GM18520 (cell line): ENCODE measurements around the gene CCDC117.
"Not testable (repeated sequence)": the region's sequence is repeated elsewhere in the genome, so short reads cannot be mapped to it uniquely, and the experiment has no call there.

Experiments
- ATAC-seq: cut with Tn5 transposase; IDR thresholded peaks from one replicate; pipeline ENCODE4 v1.9.1; 2021; ENCODE audit not compliant: unreplicated experiment

The CCDC117 gene, protein sequence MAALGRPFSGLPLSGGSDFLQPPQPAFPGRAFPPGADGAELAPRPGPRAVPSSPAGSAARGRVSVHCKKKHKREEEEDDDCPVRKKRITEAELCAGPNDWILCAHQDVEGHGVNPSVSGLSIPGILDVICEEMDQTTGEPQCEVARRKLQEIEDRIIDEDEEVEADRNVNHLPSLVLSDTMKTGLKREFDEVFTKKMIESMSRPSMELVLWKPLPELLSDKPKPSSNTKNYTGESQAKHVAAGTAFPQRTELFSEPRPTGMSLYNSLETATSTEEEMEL

DNA sequence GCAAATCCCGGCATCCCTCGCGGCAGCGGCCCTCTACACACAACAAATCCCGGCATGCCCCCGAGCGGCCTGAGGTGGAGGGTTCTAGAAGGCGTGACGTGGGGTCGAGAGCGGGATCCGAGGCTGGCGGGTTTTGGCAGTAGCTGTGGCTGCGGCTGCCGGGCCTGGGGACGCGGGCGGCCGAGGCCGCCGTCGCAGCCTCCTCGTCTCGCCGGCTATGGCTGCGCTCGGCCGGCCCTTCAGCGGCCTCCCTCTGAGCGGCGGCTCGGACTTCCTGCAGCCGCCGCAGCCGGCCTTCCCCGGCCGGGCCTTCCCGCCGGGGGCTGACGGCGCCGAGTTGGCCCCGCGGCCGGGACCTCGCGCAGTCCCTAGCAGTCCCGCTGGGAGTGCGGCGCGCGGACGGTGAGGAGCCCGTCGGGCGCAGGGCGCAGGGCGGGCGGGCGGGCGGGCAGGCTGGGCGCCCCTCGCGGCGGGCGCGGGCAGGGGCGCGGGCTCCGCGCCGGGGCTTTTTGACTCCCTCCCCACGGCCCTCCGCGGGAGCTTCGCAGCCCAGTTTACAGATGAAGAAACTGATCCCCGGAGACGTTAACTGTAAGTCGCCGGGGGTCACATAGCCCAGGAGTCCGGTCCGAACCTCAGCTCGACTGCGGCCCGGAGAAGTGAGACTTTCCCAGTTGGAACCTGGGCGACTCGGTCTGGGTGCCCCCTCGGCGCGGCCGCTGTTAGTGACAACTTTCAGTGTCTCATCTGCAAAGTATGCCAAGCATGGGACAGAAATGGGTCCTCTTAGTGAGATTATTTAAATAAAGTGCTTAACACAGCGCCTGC lies at the start of gene CCDC117:
Gene CCDC117, plus strand, starts transcription at position 63 of the 828 bp plus-strand sequence. Its CDS starts 155 bp downstream, at position 218.
- ATAC-seq, result peak; percentile 82

DNA sequence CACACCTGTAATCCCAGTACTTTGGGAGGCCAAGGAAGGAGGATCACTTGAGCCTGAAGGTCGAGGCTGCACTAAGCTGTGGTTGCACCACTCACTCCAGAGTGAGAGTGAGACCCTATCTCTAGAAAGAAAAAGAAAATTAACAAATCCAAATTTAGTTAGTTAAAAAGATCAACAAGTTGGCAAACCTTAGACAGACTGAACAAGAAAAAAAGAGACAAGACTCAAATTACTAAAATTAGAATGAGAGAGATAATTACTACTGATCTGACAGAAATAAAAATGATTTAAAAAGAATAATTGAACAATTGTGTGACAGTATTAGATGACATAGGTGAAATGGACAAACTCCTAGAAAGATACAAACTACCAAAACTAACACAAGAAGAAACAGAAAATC lies 44.5 kb upstream of the CCDC117 start:
- no peak for ATAC-seq

DNA sequence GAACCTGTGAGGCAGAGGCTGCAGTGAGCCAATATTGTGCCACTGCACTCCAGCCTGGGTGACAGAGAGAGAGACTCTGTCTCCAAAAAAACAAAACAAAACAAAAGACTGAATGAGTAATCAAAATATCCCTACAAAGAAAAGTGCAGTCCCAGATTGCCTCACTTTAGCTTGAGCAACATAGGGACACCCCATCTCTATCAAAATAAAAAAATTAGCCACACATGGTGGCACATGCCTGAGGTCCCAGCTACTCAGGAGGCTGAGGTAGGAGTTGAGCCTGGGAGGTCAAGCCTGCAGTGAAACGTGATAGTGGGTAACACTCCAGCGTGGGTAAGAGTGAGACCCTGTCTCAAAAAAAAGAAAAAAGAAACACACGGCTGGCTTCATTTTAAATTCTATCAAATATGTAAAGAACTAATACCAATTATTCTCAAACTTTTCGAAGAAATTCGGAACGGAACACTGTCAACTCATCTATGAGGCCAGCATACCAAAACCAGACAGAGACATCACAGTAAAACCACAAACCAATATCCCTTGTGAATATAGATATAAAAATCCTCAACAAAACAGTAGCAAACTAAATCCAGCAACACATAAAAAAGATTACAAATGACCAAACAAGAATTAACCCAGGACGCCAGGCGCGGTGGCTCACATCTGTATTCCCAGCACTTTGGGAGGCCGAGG lies 43.7 kb upstream of the CCDC117 start:
- ATAC-seq, result no peak

DNA sequence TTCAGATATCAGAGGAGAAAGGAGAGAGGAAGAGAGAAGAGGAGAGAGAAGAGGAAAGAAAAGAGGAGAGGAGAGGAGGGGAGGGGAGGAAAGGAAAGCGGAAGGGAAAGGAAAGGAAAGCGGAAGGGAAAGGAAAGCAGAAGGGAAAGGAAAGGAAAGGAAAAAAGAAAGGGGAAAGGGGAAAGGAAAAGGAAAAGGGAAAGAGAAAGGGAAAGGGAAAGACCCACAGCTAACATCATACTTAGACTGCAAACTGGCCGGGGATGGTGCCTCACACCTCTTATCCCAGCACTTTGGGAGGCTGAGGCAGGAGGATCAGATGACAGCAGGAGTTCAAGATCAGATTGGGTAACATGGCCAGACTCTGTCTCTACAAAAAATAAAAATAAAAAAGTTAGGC lies 42.3 kb upstream of the CCDC117 start:
- no peak for ATAC-seq

DNA sequence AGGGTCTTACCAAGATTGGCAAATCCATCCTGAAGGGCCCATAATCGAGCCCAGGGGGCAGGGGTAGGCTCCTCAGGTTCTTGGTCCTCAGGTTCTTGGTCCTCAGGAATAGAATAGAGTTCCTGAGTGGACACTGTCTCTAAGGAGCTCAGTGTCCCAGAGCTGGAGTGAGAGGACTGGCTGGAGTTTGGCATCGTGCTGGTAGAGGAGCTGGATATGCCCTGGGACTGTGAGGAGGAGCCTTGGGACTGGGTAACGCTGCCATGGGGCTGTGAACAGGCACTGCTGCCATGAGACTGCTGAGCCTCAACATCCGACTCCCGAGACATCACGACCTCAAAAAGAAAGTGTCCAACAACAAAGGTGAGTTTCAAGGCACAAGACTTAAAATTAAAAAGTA lies 38.1 kb upstream of the CCDC117 start:
- ATAC-seq, result no peak

DNA sequence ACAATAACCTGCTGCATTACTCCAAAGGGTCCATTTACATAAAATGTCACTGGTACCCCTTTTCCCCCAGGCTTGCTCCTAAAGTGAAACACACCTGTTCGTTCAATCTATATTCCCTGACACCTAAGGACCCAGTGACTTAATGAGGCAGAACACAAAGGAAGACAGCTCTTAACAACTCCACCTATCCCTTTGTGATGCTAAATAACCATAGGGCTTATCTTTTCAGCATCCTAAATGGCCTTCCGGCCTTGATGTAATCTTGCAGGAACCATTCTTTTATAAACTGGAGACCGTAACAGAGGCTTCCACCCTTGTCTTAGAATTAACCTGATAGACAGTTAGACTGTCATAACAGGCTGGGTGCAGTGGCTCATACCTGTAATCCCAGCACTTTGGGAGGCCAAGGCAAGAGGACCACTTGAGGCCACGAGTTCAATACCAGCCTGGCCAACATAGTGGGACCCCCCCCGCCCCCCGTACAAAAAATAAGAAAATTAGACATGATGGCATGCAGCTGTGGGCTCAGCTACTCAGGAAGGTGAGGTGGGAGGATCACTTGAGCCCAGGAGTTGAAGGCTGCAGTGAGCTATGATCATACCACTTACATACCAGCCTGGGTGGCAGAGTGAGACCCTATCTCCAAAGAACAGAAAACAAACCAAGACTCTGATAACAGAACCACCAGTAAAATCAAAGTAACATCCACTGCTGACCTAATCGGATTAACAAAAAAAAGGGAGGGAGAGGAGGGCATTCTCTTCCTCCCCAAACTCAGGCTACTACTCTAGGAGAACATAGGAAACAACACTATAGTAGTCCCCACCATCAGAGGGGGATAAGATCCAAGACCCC lies 36.0 kb upstream of the CCDC117 start:
- no peak for ATAC-seq

DNA sequence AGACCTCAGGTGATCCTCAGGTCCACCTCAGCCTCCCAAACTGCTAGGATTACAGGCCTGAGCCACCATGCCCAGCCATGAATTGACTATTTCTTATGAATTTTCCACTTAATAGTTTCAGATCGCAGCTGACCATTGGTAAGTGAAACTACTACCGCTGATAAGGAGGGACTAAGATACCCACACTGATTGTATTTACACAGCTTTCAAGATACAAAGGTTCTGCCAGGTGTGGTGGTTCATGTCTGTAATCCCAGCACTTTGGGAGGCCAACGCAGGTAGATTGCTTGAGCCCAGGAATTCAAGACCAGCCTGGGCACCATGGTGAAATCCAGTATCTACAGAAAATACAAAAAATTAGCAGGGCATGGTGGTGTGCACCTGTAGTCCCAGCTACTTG lies 34.8 kb upstream of the CCDC117 start:
- no peak for ATAC-seq

DNA sequence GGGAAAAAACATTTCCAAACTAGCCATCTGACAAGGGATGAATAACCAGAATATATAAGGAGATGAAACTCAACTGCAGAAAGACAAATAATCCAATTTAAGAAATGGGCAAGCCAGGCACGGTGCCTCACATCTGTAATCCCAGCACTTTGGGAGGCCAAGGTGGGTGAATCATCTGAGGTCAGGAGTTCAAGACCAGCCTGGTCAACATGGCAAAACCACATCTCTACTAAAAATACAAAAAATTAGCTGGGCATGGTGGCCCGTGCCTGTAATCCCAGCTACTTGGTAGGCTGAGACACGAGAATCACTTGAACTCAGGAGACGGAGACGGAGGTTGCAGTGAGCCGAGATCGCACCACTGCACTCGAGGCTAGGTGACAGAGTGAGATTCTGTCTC lies 33.6 kb upstream of the CCDC117 start:
- ATAC-seq, result not testable (repeated sequence)

DNA sequence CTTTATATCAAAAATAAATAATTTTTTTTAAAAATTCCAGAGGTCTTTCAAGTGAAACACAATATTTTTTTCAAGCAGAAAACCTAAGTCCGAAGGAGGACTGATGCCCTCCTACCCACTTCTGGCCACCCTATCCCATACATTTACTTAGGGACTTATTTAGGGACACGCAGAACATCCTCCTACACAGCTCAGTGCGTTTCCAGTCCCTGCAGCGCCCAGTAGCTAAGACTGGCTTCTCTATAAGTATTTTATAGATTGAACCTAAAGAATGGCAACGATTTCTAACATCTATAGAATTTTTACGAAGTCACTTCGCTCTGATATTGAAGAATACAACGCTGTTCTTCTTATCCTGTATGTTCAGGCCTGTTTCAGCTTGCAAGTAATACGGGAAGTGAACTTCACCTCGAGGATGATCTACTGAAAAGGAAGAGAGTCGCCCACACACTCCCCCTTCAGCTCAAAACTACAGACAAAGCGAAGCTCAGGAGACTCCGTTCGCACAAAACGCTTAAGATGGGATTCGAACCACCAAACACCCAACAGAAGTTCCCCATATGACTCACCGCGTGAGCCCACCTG lies 31.2 kb upstream of the CCDC117 start:
- ATAC-seq, result no peak

DNA sequence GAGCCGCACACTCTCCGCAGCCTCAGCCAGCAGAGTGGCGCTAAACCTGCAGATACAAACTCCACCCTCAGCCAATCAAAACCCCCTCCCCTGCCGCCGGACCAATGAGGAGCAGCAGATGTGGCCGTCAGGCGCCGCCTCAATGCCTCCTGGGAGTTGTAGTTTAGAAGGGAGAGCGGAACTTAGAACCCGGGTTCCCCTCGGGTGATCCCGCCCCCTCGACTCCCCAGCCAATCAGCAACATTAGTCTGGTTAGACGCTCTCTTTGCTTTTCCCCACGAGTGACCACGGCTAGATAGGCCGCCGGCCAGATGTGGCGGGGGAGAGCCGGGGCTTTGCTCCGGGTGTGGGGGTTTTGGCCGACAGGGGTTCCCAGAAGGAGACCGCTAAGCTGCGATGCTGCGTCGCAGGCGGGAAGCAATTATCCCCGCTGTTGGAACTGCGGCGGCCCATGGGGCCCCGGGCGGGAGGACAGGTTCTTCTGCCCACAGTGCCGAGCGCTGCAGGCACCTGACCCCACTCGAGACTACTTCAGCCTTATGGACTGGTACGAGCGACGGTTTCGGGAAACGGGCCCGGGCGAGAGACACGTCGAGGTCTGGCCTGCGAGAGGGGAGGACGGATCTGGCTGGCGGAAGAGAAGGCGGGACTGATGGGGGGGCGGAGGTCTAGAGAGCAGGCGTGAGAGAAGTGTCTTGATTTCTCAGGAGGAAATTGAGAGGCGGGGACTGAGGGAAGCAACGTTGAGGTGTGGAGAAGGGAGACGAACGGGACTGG lies 30.5 kb upstream of the CCDC117 start, which contains the start of the genes CHEK2 and HSCB:
Gene CHEK2, minus strand, starts transcription at position 36 of the 777 bp plus-strand sequence. CDS start 7,099 bp downstream, outside the sequence.
Gene HSCB, plus strand, starts transcription at position 255 of the 777 bp plus-strand sequence. Its CDS starts 57 bp downstream, at position 312.
- peak; percentile 92 for ATAC-seq

DNA sequence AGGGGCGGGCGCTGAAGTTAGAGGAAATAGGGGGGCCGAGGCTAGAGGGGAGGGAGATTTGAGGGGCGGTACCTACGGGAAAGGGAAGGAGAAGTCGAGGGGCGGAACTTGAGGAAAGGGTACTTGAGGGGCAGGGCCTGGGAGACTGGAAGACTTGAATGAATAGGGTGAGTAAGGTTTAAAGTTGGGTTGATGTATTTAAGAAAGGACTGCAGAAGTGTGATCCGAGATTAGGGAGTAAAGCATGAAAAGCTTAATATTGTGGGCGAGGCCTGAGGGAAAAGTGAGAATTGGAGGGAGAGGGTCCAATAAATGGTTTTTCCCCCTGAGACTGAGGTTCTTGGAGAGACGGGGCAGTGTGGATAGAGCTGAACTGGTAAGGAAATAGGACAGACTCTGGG lies 29.9 kb upstream of the CCDC117 start:
- ATAC-seq, result no peak

DNA sequence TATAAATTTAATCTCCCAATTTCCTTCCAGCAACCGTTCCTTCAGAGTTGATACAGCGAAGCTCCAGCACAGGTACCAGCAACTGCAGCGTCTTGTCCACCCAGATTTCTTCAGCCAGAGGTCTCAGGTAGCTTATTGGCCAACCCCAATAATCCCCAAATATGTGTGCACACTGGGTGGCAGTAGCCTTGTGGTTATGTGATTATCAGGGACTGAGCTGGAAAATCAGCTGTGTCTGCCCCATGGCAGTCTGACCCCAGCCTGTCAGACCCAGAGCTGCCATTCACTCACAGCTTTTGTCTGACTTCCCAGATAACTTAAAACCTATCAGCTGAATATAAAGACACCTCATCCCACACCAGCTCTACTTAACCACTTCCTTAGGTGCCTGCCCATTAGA lies 28.6 kb upstream of the CCDC117 start:
- ATAC-seq, result no peak

DNA sequence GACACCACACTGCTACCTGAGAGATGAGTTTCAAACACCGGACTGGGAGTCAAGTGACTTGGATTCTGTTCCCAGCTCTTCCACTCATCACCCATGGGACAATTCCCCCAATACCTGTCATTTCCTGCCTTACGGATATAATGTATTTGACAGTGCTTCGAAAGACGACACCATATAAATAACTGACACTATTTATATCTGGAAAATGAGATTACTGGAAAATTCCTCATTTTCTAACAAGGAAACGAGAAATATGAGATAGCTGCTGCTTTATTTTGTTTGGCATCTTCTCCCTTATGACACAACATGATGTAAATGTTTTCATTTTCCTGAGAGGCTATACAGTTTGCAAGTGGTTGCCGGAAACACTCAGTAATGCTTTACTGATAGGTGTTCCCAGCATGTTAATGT lies 22.0 kb upstream of the CCDC117 start:
- ATAC-seq, result no peak

DNA sequence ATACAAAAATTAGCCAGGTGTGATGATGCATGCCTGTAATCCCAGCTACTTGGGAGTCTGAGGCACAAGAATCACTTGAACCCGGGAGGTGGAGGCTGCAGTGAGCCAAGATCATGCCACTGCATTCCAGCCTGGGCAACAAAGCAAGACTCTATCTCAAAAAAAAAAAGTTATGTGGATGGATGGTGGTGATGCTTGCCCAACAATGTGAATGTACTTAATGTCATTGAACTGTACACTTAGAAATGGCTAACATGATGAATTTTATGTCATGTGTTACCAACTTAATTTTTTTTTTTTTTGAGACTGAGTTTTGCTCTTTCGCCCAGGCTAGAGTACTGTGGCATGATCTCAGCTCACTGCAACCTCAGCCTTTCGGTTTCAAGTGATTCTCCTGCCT lies 18.0 kb upstream of the CCDC117 start:
- ATAC-seq, result not testable (repeated sequence)

DNA sequence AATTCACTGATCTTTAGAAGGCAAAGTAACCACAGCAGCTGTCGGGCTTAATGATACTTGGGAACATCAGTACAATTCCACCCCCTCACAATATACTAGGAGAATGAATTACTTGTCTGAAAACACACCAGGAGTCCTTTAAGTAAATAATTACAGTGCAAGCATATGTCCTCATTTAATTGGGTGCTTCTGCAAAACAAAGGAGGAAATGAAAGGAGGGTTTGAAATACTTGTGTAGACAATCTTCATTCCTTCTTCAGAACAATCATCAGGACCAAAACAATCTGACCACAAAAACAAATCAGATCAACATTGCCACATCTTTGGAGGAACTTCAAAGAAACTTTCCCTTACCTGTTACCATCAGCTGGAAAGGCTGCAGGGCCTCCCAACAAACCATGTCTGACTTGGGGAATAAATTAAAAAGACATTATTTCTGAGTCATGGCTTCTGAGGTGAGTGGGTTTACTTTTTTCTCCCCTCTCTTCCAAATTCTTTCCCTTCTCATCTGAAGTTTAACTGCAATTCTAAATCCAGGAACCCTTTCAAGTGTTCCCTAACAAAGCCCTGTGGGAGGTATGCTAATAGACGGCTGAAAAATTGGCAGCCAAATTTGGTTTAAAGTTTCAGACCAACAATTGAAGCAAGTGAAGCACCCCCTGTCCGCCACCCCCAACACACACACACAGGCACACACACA lies 12.5 kb upstream of the CCDC117 start:
- no peak for ATAC-seq

DNA sequence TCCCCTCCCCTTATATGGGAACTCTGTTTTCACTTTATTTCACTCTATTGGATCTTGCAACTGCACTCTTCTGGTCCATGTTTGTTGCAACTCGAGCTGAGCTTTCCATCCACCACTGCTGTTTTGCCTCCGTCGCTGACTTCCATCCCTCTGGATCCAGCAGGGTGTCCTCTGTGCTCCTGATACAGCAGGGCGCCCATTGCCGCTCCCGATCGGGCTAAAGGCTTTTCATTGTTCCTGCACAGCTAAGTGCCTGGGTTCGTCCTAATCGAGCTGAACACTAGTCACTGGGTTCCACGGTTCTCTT lies 11.1 kb upstream of the CCDC117 start:
- no peak for ATAC-seq

DNA sequence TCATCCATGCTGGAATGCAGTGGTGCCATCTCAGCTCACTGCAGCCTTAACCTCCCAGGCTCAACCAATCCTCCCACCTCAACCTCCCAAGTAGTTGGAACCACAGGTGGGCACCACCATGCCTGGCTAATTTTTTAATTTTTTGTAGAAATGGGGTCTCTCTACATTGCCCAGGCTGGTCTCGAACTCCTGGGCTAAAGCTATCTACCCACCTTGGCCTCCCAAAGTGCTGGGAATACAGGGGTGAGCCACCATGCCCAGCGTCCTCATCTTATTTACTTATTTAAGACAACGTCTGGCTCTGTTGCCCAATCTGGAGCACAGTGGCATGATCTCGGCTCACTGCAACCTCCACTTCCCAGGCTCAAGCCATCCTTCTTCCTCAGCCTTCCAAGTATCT lies 10.5 kb upstream of the CCDC117 start:
- ATAC-seq, result not testable (repeated sequence)

DNA sequence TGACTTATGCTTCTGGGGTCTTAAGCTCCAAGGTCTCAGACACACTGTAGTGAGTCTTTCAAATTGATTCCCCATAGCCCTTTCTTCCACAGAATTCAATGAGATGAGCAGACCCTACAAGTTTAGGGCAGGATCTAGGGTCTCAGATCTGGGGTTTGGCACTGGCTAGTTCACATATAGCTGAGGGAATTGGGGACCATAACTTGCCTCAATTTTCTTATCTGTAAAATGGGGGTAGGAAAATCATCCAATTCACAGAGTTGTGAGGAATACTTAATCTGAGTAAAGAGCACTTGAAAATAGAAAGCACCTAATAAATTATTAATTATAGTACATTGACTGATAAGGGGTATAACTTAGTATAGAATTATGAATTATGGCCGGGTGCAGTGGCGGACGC lies 5.9 kb upstream of the CCDC117 start:
- ATAC-seq, result no peak
